PC-3 (cell line): ENCODE results near the gene EHMT1. TPM values are rescaled to one million over a fixed set of nuclear protein-coding genes. Genes with fewer than 3 reads are reported as not detected.

Experiments used
- ATAC-seq: fragments of 200-7000 bp; cut with Tn5 transposase; 2 replicates; pipeline ENCODE4 v1.9.1; 2020; ENCODE audit warnings: mild to moderate bottlenecking, moderate library complexity
- BruUV-seq: library from RNA; stranded (reverse); fragments of 400-500 nt; replicated peaks from 2 replicates; lab custom pipeline; 2021; lab: Mats Ljungman, UMichigan
- CTCF ChIA-PET: fragments of 300-600 bp; sonication (Branson Sonifier 250); formaldehyde crosslinking; loops from one replicate; lab custom pipeline; 2022; ENCODE audit warnings: antibody characterized with exemption; lab: Charles Lee
- POLR2A ChIA-PET: fragments of 300-600 bp; sonication (Branson Sonifier 250); formaldehyde crosslinking; loops from one replicate; lab custom pipeline; 2022; ENCODE audit warnings: antibody characterized with exemption; ENCODE audit not compliant: unreplicated experiment; lab: Charles Lee
- DNase-seq: peaks from one replicate; pipeline ENCODE4 v3.0.0-alpha.2; 2015
- H2AFZ ChIP-seq: fragments of 300-600 bp; sonication (generic); 2 replicates; pipeline ENCODE4 v1.6.0; 2016; ENCODE audit warnings: antibody characterized with exemption, low read length
- H3F3A ChIP-seq: fragments of 300-600 bp; sonication (generic); one replicate; pipeline ENCODE4 v1.6.0; 2017; ENCODE audit warnings: antibody characterized with exemption, low read length, control low read depth, mild to moderate bottlenecking; ENCODE audit not compliant: unreplicated experiment
- H3K27ac ChIP-seq: fragments of 300-600 bp; sonication (generic); 2 replicates; pipeline ENCODE4 v1.5.1; 2016; ENCODE audit warnings: mild to moderate bottlenecking, low read length
- H3K27me3 ChIP-seq: fragments of 300-600 bp; sonication (generic); 2 replicates; pipeline ENCODE4 v1.6.1; 2016; ENCODE audit warnings: low read length, mixed read lengths
- H3K36me3 ChIP-seq: fragments of 300-600 bp; sonication (generic); 2 replicates; pipeline ENCODE4 v1.6.1; 2016; ENCODE audit warnings: low read depth, mixed run types, low read length, mixed read lengths
- H3K4me1 ChIP-seq: fragments of 300-600 bp; sonication (generic); 2 replicates; pipeline ENCODE4 v1.5.1; 2016; ENCODE audit warnings: low read length; ENCODE audit not compliant: insufficient read depth
- H3K4me2 ChIP-seq: fragments of 300-600 bp; sonication (generic); 2 replicates; pipeline ENCODE4 v1.6.0; 2016; ENCODE audit warnings: low read length
- H3K4me3 ChIP-seq: fragments of 300-600 bp; sonication (generic); 2 replicates; pipeline ENCODE4 v1.5.1; 2016; ENCODE audit warnings: mild to moderate bottlenecking, low read length, mixed read lengths
- H3K79me2 ChIP-seq: fragments of 300-600 bp; sonication (generic); 2 replicates; pipeline ENCODE4 v1.6.1; 2017; ENCODE audit warnings: low read length, mixed read lengths
- H3K9ac ChIP-seq: fragments of 300-600 bp; sonication (generic); 2 replicates; pipeline ENCODE4 v1.6.0; 2016; ENCODE audit warnings: mild to moderate bottlenecking, low read length
- H3K9me2 ChIP-seq: fragments of 300-600 bp; sonication (generic); replicated peaks from 2 replicates; pipeline ENCODE4 v1.6.1; 2016; ENCODE audit warnings: mixed run types, low read length, mixed read lengths
- H3K9me3 ChIP-seq: fragments of 300-600 bp; sonication (generic); 2 replicates; pipeline ENCODE4 v1.6.1; 2016; ENCODE audit warnings: low read length, mixed read lengths
- H4K20me1 ChIP-seq: fragments of 300-600 bp; sonication (generic); 2 replicates; pipeline ENCODE4 v1.6.1; 2016; ENCODE audit warnings: low read length, mixed read lengths
- EZH2 ChIP-seq: fragments of 300-600 bp; sonication (generic); IDR thresholded peaks from one replicate; pipeline ENCODE4 v1.6.1; 2017; ENCODE audit warnings: antibody characterized with exemption, mild to moderate bottlenecking, low read length; ENCODE audit not compliant: unreplicated experiment
- EZH2phosphoT487 ChIP-seq: fragments of 300-600 bp; sonication (generic); IDR thresholded peaks from 2 replicates; pipeline ENCODE4 v1.6.1; 2018; ENCODE audit warnings: mild to moderate bottlenecking, antibody characterized with exemption, low read length, borderline replicate concordance
- intact Hi-C: fragments of 100-400 bp; cut with micrococcal nuclease; formaldehyde crosslinking; loops from 2 replicates; pipeline ENCODE4 v1.9.0; 2023
- total RNA-seq: library from RNA; depleted of rRNA; stranded (reverse); fragments of >200 nt; gene quantifications from 2 replicates; pipeline ENCODE4 v1.2.3, GENCODE V29; 2014
- TF ChIP-seq, protein P1 (sequence below): fragments of 300-600 bp; sonication (generic); conservative IDR thresholded peaks from 2 replicates; pipeline ENCODE4 v1.5.1; 2017; ENCODE audit warnings: antibody characterized with exemption, low read depth, mild to moderate bottlenecking, low read length

The EHMT1 gene
- total RNA-seq, 1 experiment from 2014 or later, result 42.8 TPM

GRCh38 chr9:137739371-137740309 lies 120.8 kb downstream of the EHMT1 start:
- intact Hi-C loops, result no loop called here
- Histone ChIP-seq H3K79me2 (no peaks in the 10 kb centered on the region), H3K9me3 (no peaks in the 10 kb centered on the region), H2AFZ (no peak overlapping the region), H3F3A (no peaks in the 10 kb centered on the region), H3K4me1 (no peaks in the 10 kb centered on the region), H4K20me1 (no peaks in the 10 kb centered on the region), H3K27me3 (no peaks in the 10 kb centered on the region), H3K4me3 (no peak overlapping the region), H3K36me3 (no peaks in the 10 kb centered on the region), H3K9me2 (no peaks in the 10 kb centered on the region), H3K9ac (no peak overlapping the region), H3K4me2 (no peak overlapping the region), H3K27ac (no peak overlapping the region)
- POLR2A ChIA-PET, result no interaction called here
- no TSS peak for BruUV-seq
- TF ChIP-seq, protein P1, sequence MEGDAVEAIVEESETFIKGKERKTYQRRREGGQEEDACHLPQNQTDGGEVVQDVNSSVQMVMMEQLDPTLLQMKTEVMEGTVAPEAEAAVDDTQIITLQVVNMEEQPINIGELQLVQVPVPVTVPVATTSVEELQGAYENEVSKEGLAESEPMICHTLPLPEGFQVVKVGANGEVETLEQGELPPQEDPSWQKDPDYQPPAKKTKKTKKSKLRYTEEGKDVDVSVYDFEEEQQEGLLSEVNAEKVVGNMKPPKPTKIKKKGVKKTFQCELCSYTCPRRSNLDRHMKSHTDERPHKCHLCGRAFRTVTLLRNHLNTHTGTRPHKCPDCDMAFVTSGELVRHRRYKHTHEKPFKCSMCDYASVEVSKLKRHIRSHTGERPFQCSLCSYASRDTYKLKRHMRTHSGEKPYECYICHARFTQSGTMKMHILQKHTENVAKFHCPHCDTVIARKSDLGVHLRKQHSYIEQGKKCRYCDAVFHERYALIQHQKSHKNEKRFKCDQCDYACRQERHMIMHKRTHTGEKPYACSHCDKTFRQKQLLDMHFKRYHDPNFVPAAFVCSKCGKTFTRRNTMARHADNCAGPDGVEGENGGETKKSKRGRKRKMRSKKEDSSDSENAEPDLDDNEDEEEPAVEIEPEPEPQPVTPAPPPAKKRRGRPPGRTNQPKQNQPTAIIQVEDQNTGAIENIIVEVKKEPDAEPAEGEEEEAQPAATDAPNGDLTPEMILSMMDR, result no peak
- no peak for TF ChIP-seq EZH2
- TF ChIP-seq EZH2phosphoT487, result no peak
- ATAC-seq (no peak), DNase-seq (no peak)
- CTCF ChIA-PET, result no interaction called here

- H3K4me1 ChIP-seq, result no peaks in the 10 kb centered on the region
Observed at GRCh38 chr9:137740312-137740711, 121.5 kb downstream of the EHMT1 start.

More at GRCh38 chr9:137740312-137740711, 121.5 kb downstream of the EHMT1 start:
- H3K4me3 ChIP-seq, result no peak overlapping the region
- no peak overlapping the region for H3K27ac ChIP-seq
- no peaks in the 10 kb centered on the region for H3K79me2 ChIP-seq
- TF ChIP-seq, protein P1, result no peak
- TF ChIP-seq EZH2phosphoT487, result no peak
- TF ChIP-seq EZH2, result no peak
- ChIA-PET CTCF (no interaction called here), POLR2A (no interaction called here)
- H3K36me3 ChIP-seq, result no peaks in the 10 kb centered on the region
- no peaks in the 10 kb centered on the region for H4K20me1 ChIP-seq
- no peak overlapping the region for H2AFZ ChIP-seq
- DNase-seq (no peak), ATAC-seq (no peak)
- H3K9ac ChIP-seq, result no peak overlapping the region
- no peaks in the 10 kb centered on the region for H3K27me3 ChIP-seq
- no peaks in the 10 kb centered on the region for H3F3A ChIP-seq
- no peaks in the 10 kb centered on the region for H3K9me2 ChIP-seq
- intact Hi-C loops, result no loop called here
- H3K4me2 ChIP-seq, result no peak overlapping the region
- BruUV-seq, result no TSS peak
- H3K9me3 ChIP-seq, result no peaks in the 10 kb centered on the region
